HG03521 (cell line): ENCODE results near the gene BABAM2.
A peak's percentile ranks its signal among the peaks of the same experiment; 100 is the strongest.
"Not testable (repeated sequence)": the region's sequence is repeated elsewhere in the genome, so short reads cannot be mapped to it uniquely, and the experiment has no call there.

Experiments used
- ATAC-seq: cut with Tn5 transposase; IDR thresholded peaks from one replicate; pipeline ENCODE4 v1.9.1; 2021; ENCODE audit warnings: mild to moderate bottlenecking, moderate library complexity; ENCODE audit not compliant: unreplicated experiment

The BABAM2 gene

GRCh38 chr2:27890146-27890923 is at the start of gene BABAM2, which contains the start of gene RBKS:
BABAM2 (plus strand) TSS chr2:27890729; CDS start chr2:27894557, 3,828 bp downstream.
RBKS (minus strand) TSS chr2:27890387; CDS start chr2:27890345, 42 bp downstream.
- ATAC-seq = peak; percentile 77

DNA sequence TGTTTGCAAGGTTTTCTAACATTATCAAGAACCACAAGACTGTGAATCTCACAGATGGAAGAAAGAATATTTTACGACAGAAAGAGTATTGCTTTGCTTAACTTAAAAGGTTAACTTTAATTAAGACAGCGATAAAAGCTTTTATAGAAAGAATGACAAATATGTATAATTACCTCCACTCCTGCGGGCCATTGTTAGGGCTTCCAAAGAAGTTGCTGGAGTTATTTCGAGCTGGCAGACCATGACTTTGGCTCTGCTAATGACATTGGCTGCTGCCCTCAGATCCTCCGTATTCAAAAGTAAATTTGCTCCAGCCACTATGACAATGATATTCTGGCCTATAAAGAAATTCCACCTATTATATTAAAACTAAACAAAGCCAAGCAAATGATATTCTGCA is 47.6 kb upstream of the BABAM2 start:
- no peak for ATAC-seq

DNA sequence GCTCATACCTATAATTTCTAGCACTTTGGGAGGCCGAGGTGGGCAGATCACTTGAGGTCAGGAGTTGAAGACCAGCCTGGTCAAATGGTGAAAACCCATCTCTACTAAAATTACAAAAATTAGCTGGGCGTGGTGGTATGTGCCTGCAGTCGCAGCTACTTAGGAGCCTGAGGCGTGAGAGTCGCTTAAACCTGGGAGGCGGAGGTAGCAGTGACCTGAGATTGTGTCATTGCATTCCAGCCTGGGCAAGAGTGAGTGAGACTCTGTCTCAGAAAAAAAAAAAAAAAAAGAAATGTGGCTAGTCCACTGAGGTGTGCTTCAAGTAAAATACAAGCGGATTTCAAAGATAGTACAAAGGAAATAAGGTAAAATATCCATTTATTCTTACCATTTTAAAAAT is 46.5 kb upstream of the BABAM2 start:
- ATAC-seq = no peak

DNA sequence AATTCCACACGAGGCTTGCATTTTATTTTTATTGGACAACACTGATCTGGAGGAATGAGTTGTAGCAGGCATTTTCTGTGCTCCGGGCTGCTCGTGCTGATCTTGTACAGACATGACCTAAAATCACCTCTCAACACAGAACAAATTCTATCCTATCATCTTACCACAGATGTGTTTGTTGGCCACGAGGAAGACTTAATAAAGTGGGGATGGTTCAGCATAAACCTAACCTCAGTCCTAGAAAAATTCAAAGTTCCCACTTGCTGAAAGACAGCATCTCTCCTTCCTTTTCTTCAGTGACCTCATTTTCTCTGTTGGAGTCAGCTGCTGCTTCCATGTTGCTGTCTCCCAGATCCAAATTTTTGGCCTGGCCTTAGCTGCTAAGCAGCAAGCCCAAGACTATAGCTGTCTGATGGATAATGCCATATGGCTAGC is 45.7 kb upstream of the BABAM2 start:
- ATAC-seq = no peak

GRCh38 chr2:27847333-27847732 is 43.2 kb upstream of the BABAM2 start:
- no peak for ATAC-seq

GRCh38 chr2:27849558-27850205 is 40.8 kb upstream of the BABAM2 start:
- no peak for ATAC-seq

- ATAC-seq = no peak
These were observed 37.8 kb upstream of the BABAM2 start for GRCh38 chr2:27852691-27853090.

- ATAC-seq = no peak
These were observed 36.2 kb upstream of the BABAM2 start for GRCh38 chr2:27854229-27854862.

GRCh38 chr2:27855476-27855875 is 35.1 kb upstream of the BABAM2 start:
- no peak for ATAC-seq

GRCh38 chr2:27856386-27856785 is 34.1 kb upstream of the BABAM2 start:
- ATAC-seq = no peak

- ATAC-seq = no peak
These were observed 33.6 kb upstream of the BABAM2 start for GRCh38 chr2:27856956-27857355.

- no peak for ATAC-seq
These were observed 32.9 kb upstream of the BABAM2 start for GRCh38 chr2:27857417-27858172.

- ATAC-seq = no peak
These were observed 30.4 kb upstream of the BABAM2 start for GRCh38 chr2:27860111-27860510.

GRCh38 chr2:27863146-27863545 is 27.4 kb upstream of the BABAM2 start:
- no peak for ATAC-seq

DNA sequence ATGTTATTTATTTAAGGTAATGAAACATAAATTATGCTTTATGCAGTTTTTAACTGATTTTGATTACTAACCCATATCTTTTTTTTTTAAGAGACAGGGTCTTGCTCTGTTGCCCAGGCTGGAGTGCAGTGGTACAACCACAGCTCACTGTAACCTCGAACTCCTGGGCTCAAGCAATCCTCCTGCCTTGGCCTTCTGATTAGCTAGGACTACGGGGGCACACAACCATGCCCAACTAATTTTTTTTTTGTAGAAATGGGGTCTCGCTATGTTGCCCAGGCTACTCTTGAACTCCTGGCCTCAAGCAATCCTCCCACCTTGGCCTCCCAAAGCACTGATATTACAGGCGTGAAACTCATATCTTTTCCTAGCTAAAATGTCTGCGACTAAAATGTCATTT is 26.6 kb upstream of the BABAM2 start:
- not testable (repeated sequence) for ATAC-seq

DNA sequence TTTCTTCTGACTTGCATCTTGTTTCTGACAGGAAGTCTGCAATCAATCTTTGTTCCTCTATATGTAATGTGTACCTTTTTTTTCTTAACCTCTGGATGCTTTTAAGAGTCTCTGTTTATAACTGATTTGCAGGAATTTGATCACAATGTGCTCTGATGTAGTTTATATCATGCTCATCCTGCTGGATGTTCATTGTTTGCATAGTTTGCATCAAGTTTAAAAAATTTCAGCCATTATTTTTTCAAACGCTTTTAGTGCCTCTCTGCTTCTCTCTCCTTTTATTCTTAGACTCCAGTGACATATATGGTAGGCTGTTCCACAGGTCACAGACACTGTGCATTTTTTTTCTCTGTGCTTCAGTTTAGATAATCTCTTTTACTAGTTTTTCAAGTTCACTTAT is 24.3 kb upstream of the BABAM2 start:
- ATAC-seq = no peak

- no peak for ATAC-seq
These were observed 20.8 kb upstream of the BABAM2 start for GRCh38 chr2:27869763-27870162.

- ATAC-seq = no peak
These were observed 19.8 kb upstream of the BABAM2 start for GRCh38 chr2:27870724-27871123.

DNA sequence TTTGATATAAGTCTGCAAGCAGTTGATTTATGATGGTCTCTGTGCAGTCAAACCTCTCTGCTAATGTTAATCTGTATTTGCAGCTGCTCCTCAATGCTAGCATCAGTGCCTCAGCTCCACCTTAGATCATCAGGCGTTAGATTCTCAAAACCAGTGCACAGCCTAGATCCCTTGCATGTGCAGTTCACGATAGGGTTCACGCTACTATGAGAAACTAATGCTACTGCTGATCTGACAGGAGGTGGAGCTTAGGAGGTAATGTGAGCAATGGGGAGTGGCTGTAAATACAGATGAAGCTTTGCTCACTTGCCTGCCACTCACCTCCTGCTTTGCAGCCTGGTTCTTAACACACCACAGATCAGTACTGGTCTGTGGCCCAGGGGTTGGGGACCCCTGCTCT is 18.7 kb upstream of the BABAM2 start:
- ATAC-seq = no peak

DNA sequence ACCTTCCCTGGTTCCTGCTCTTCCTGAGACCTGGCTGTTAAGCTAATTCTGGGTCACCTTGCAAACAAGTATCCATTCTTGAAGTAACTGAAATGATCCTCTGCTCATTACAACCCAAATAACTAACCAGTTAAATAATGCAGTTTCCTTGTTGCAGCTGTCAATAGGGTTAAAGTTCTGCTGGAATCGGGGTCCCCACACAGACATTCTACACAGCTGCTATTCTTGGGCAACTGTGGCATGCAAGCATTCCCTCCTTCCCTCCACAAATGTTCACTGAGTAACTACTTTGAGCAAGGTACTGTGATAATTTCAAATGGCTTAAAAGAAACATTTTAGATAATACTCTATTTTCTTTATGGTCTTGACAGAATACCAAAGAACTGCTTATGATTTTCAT is 17.4 kb upstream of the BABAM2 start:
- ATAC-seq = no peak
